Activated CD8-positive, alpha-beta memory T cell treated with anti-CD3 and anti-CD28 coated beads, Interleukin-2, amount 50 U/mL, for 1 hour (primary cell): ENCODE measurements around the gene HSPA1L.
"Not testable (repeated sequence)": the region's sequence is repeated elsewhere in the genome, so short reads cannot be mapped to it uniquely, and the experiment has no call there.

ENCODE experiments used
- DNase-seq: peaks from one replicate; pipeline ENCODE4 v3.0.0-alpha.2; 2020; ENCODE audit errors: extremely low read depth

HSPA1L gene

GRCh38 chr6:31836474-31837368, 21.6 kb upstream of the HSPA1L start:
- DNase-seq = no peak

- no peak for DNase-seq
These were observed 21.0 kb upstream of the HSPA1L start for GRCh38 chr6:31836047-31836473.

- peak; percentile 57 for DNase-seq
These were observed 19.5 kb upstream of the HSPA1L start for GRCh38 chr6:31834367-31835250.

GRCh38 chr6:31831350-31832215, 16.5 kb upstream of the HSPA1L start:
- no peak for DNase-seq

GRCh38 chr6:31830886-31831335, 15.8 kb upstream of the HSPA1L start:
- no peak for DNase-seq

GRCh38 chr6:31829633-31830283, 14.7 kb upstream of the HSPA1L start:
- DNase-seq = no peak

- peak; percentile 58 for DNase-seq
These were observed 12.4 kb upstream of the HSPA1L start, which contains the start of gene HSPA1B for GRCh38 chr6:31827286-31828079. HSPA1B (plus strand) TSS chr6:31827738; CDS start chr6:31827951, 213 bp downstream.

- DNase-seq = no peak
These were observed 11.8 kb upstream of the HSPA1L start for GRCh38 chr6:31826793-31827285.

- DNase-seq = no peak
These were observed 10.5 kb upstream of the HSPA1L start for GRCh38 chr6:31825553-31825952.

GRCh38 chr6:31823592-31824196, 8.6 kb upstream of the HSPA1L start:
- DNase-seq = not testable (repeated sequence)

GRCh38 chr6:31822036-31822821, 7.1 kb upstream of the HSPA1L start:
- DNase-seq = no peak

GRCh38 chr6:31821301-31822035, 6.4 kb upstream of the HSPA1L start:
- no peak for DNase-seq

- not testable (repeated sequence) for DNase-seq
These were observed 5.3 kb upstream of the HSPA1L start for GRCh38 chr6:31820399-31820798.

- no peak for DNase-seq
These were observed 4.8 kb upstream of the HSPA1L start for GRCh38 chr6:31819871-31820299.

- not testable (repeated sequence) for DNase-seq
These were observed 2.9 kb upstream of the HSPA1L start for GRCh38 chr6:31817929-31818511.

- DNase-seq = not testable (repeated sequence)
These were observed 2.2 kb upstream of the HSPA1L start for GRCh38 chr6:31817133-31817928.

GRCh38 chr6:31814677-31815024, 432 bp downstream of the HSPA1L start:
- no peak for DNase-seq
